CD4-positive, alpha-beta T cell treated with Interleukin-15 for 4 hours (primary cell): ENCODE measurements around the gene IL1RL2.

Experiments
- DNase-seq: peaks from one replicate; pipeline ENCODE4 v3.0.0-alpha.2; 2020; ENCODE audit warnings: low spot score

Gene IL1RL2

GRCh38 chr2:102238778-102239177, 52.0 kb downstream of the IL1RL2 start:
- DNase-seq = no peak

- DNase-seq = no peak
Measured at GRCh38 chr2:102239344-102239743, 52.5 kb downstream of the IL1RL2 start.

- peak; percentile 87 for DNase-seq
Measured at GRCh38 chr2:102240640-102241370, 54.0 kb downstream of the IL1RL2 start.

- DNase-seq = no peak
Measured at GRCh38 chr2:102241616-102242305, 54.9 kb downstream of the IL1RL2 start.

- DNase-seq = no peak
Measured at GRCh38 chr2:102245266-102246151, 58.7 kb downstream of the IL1RL2 start.

- DNase-seq = no peak
Measured at GRCh38 chr2:102250278-102250821, 63.5 kb downstream of the IL1RL2 start.

GRCh38 chr2:102251042-102251848, 64.4 kb downstream of the IL1RL2 start:
- peak; percentile 58 for DNase-seq

GRCh38 chr2:102251849-102252203, 65.0 kb downstream of the IL1RL2 start:
- DNase-seq = no peak

- no peak for DNase-seq
Measured at GRCh38 chr2:102252236-102252635, 65.4 kb downstream of the IL1RL2 start.

- peak; percentile 32 for DNase-seq
Measured at GRCh38 chr2:102253140-102253752, 66.4 kb downstream of the IL1RL2 start.

- DNase-seq = no peak
Measured at GRCh38 chr2:102253753-102254150, 66.9 kb downstream of the IL1RL2 start.

- peak; percentile 12 for DNase-seq
Measured at GRCh38 chr2:102256276-102256675, 69.5 kb downstream of the IL1RL2 start.

GRCh38 chr2:102256874-102257462, 70.1 kb downstream of the IL1RL2 start:
- DNase-seq = no peak

GRCh38 chr2:102258025-102258385, 71.2 kb downstream of the IL1RL2 start:
- DNase-seq = no peak

GRCh38 chr2:102258386-102259074, 71.7 kb downstream of the IL1RL2 start:
- DNase-seq = peak; percentile 62

- no peak for DNase-seq
Measured at GRCh38 chr2:102261467-102262135, 74.8 kb downstream of the IL1RL2 start.

GRCh38 chr2:102262216-102263129, 75.7 kb downstream of the IL1RL2 start:
- no peak for DNase-seq

- no peak for DNase-seq
Measured at GRCh38 chr2:102264952-102265351, 78.1 kb downstream of the IL1RL2 start.
